Bronchial epithelial cell (primary cell): ENCODE measurements around the gene RXRG. TPM values are rescaled to one million over a fixed set of nuclear protein-coding genes. Genes with fewer than 3 reads are reported as not detected.

Experiments
- DNase-seq: peaks from one replicate; pipeline ENCODE4 v3.0.0-alpha.2; 2010; ENCODE audit warnings: low read depth
- FAIRE-seq: peaks from 2 replicates; lab custom pipeline; 2011; peaks lifted over from hg19 to GRCh38; lab: Jason Lieb, UNC
- H3K27me3 ChIP-seq: 2 replicates; pipeline ENCODE4 v1.5.1; 2011; ENCODE audit warnings: low read length; ENCODE audit not compliant: control insufficient read depth, insufficient read depth
- H3K36me3 ChIP-seq: 2 replicates; pipeline ENCODE4 v1.5.1; 2011; ENCODE audit warnings: low read length; ENCODE audit not compliant: control insufficient read depth, insufficient read depth
- H3K4me3 ChIP-seq: 2 replicates; pipeline ENCODE4 v1.5.1; 2011; ENCODE audit warnings: mild to moderate bottlenecking, low read depth, low read length, control low read depth
- CTCF ChIP-seq: IDR thresholded peaks from 2 replicates; pipeline ENCODE4 v1.5.1; 2011; ENCODE audit warnings: mild to moderate bottlenecking, moderate library complexity, low read length, control low read depth, inconsistent platforms; ENCODE audit not compliant: insufficient read depth, severe bottlenecking
- total RNA-seq: library from RNA; depleted of rRNA; stranded (reverse); fragments of >200 nt; gene quantifications from 2 replicates; pipeline ENCODE4 v1.2.1, GENCODE V29; 2014

Gene RXRG
- total RNA-seq, 1 donor from 2014 or later = not detected

- Histone ChIP-seq H3K36me3 (no peaks in the 10 kb centered on the region), H3K27me3 (no peaks in the 10 kb centered on the region), H3K4me3 (no peak overlapping the region)
- TF ChIP-seq CTCF = no peak
- FAIRE-seq (no peak), DNase-seq (peak; percentile 12)
Observed at GRCh38 chr1:165411396-165411795, 33.5 kb downstream of the RXRG start.

GRCh38 chr1:165409657-165410358 lies 35.1 kb downstream of the RXRG start:
- FAIRE-seq = no peak
- no peak for TF ChIP-seq CTCF
- H3K36me3 ChIP-seq = no peaks in the 10 kb centered on the region

GRCh38 chr1:165408518-165408917 lies 36.4 kb downstream of the RXRG start:
- no peaks in the 10 kb centered on the region for H3K27me3 ChIP-seq
- H3K4me3 ChIP-seq = no peak overlapping the region
- TF ChIP-seq CTCF = peak; percentile 55
- DNase-seq = peak; percentile 77
- peak; percentile 66 for FAIRE-seq
- H3K36me3 ChIP-seq = no peaks in the 10 kb centered on the region

More at GRCh38 chr1:165409657-165410358, 35.1 kb downstream of the RXRG start:
- Histone ChIP-seq H3K4me3 (no peak overlapping the region), H3K27me3 (no peaks in the 10 kb centered on the region)
- DNase-seq = no peak

- no peaks in the 10 kb centered on the region for H3K36me3 ChIP-seq
- H3K4me3 ChIP-seq = no peak overlapping the region
- no peak for TF ChIP-seq CTCF
- DNase-seq = no peak
- no peaks in the 10 kb centered on the region for H3K27me3 ChIP-seq
- no peak for FAIRE-seq
Observed at GRCh38 chr1:165407398-165407797, 37.5 kb downstream of the RXRG start.

- H3K4me3 ChIP-seq = no peak overlapping the region
- TF ChIP-seq CTCF = peak; percentile 72
- no peaks in the 10 kb centered on the region for H3K27me3 ChIP-seq
- no peak for FAIRE-seq
- no peaks in the 10 kb centered on the region for H3K36me3 ChIP-seq
- peak; percentile 27 for DNase-seq
Observed at GRCh38 chr1:165403835-165404482, 41.0 kb downstream of the RXRG start.
